ENCODE results near the gene PTPRT.

Gene PTPRT

GRCh38 chr20:42346189-42347170 lies 843.2 kb downstream of the PTPRT start:
- no peak for TF ChIP-seq CTCF (IDR thresholded peaks at IDR 0.05; ENCODE audit: borderline replicate concordance, insufficient read depth, low read depth, low read length)
- no peak overlapping the region for H3K4me3 ChIP-seq (ENCODE audit: low read depth, low read length)

- no peak for TF ChIP-seq CTCF (IDR thresholded peaks at IDR 0.05; ENCODE audit: borderline replicate concordance, insufficient read depth, low read depth, low read length)
Observed at GRCh38 chr20:42341654-42342053, 848.1 kb downstream of the PTPRT start.

GRCh38 chr20:42340368-42340767 lies 849.3 kb downstream of the PTPRT start:
- no peak for TF ChIP-seq CTCF (IDR thresholded peaks at IDR 0.05; ENCODE audit: borderline replicate concordance, insufficient read depth, low read depth, low read length)
- no peak overlapping the region for H3K4me3 ChIP-seq (ENCODE audit: low read depth, low read length)

More at GRCh38 chr20:42341654-42342053, 848.1 kb downstream of the PTPRT start:
- H3K4me3 ChIP-seq (ENCODE audit: low read depth, low read length), result no peak overlapping the region

GRCh38 chr20:42338294-42339201 lies 851.2 kb downstream of the PTPRT start:
- no peak overlapping the region for H3K4me3 ChIP-seq (ENCODE audit: low read depth, low read length)
- no peak for TF ChIP-seq CTCF (IDR thresholded peaks at IDR 0.05; ENCODE audit: borderline replicate concordance, insufficient read depth, low read depth, low read length)

GRCh38 chr20:42336576-42336975 lies 853.1 kb downstream of the PTPRT start:
- H3K4me3 ChIP-seq (ENCODE audit: low read depth, low read length), result no peak overlapping the region
- TF ChIP-seq CTCF (IDR thresholded peaks at IDR 0.05; ENCODE audit: borderline replicate concordance, insufficient read depth, low read depth, low read length), result no peak

GRCh38 chr20:42319252-42320013 lies 870.3 kb downstream of the PTPRT start:
- TF ChIP-seq CTCF (IDR thresholded peaks at IDR 0.05; ENCODE audit: borderline replicate concordance, insufficient read depth, low read depth, low read length), result no peak

More at GRCh38 chr20:42319252-42320013, 870.3 kb downstream of the PTPRT start:
- H3K4me3 ChIP-seq (ENCODE audit: low read depth, low read length), result no peak overlapping the region

Data from GM12875 (cell line).